ENCODE results near the gene COBL. TPM values are rescaled to one million over a fixed set of nuclear protein-coding genes. Genes with fewer than 3 reads are reported as not detected.
A peak's percentile ranks its signal among the peaks of the same experiment; 100 is the strongest.

The COBL gene
- total and polyA plus RNA-seq, 12 donors: 15.5 to 109 (median 87.8) TPM

DNA sequence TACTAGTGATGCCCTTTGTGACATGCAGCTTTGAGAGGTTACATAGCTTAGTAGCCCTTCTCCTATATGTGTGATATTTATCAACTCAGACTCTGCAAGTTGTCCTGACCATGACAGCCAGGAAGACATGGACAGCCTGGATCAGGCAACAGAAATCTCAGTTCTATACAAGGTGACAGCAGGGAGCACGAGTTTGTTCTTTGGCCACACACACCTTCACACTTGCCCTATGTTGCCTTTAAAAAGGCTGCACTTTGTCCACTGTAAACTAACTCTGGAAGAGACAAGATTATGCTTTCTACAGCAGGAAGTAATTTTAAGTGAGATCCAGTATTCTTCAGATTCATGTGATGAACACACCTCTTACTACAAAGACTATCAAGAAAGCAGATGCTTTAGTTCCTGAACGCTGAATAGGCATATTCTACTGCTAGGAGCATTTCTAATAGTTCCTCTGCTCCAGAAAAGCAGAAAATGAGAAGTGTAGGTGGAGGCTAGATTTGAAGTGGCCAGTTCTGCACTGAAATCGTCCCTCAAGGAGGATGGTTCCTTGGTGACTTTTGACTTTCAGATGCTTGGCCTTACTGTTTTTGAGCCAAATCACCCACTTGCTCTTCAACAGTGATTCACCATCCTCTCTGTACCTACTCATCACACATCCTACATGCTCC, 239.2 kb downstream of the COBL start:
- Histone ChIP-seq H3K27me3 (no peaks in the 10 kb centered on the region), H3K9me3 (peaks cover 0 to 3% (median 0%) of the 10 kb centered on the region in 11 donors), H3K27ac (no peak overlapping the region), H3K4me1 (peaks cover 4 to 46% (median 26%) of the 10 kb centered on the region in 9 donors), H3K36me3 (no peaks in the 10 kb centered on the region), H3K4me3 (no peak overlapping the region)
- intact Hi-C loops (cut with DNase I): loop anchor here in 1 of 10 donors (5.0 to 10.0 kb wide), 2 partner anchors 45 to 463 kb away; no protein-coding TSS in a partner anchor
- TF ChIP-seq, protein P1, sequence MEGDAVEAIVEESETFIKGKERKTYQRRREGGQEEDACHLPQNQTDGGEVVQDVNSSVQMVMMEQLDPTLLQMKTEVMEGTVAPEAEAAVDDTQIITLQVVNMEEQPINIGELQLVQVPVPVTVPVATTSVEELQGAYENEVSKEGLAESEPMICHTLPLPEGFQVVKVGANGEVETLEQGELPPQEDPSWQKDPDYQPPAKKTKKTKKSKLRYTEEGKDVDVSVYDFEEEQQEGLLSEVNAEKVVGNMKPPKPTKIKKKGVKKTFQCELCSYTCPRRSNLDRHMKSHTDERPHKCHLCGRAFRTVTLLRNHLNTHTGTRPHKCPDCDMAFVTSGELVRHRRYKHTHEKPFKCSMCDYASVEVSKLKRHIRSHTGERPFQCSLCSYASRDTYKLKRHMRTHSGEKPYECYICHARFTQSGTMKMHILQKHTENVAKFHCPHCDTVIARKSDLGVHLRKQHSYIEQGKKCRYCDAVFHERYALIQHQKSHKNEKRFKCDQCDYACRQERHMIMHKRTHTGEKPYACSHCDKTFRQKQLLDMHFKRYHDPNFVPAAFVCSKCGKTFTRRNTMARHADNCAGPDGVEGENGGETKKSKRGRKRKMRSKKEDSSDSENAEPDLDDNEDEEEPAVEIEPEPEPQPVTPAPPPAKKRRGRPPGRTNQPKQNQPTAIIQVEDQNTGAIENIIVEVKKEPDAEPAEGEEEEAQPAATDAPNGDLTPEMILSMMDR (IDR thresholded peaks at IDR 0.05): no peak
- WGBS, 2 donors: 71 to 84% methylated on average over 3 of the region's 3 CpGs
- DNase-seq: no peak
- no peak for ATAC-seq

DNA sequence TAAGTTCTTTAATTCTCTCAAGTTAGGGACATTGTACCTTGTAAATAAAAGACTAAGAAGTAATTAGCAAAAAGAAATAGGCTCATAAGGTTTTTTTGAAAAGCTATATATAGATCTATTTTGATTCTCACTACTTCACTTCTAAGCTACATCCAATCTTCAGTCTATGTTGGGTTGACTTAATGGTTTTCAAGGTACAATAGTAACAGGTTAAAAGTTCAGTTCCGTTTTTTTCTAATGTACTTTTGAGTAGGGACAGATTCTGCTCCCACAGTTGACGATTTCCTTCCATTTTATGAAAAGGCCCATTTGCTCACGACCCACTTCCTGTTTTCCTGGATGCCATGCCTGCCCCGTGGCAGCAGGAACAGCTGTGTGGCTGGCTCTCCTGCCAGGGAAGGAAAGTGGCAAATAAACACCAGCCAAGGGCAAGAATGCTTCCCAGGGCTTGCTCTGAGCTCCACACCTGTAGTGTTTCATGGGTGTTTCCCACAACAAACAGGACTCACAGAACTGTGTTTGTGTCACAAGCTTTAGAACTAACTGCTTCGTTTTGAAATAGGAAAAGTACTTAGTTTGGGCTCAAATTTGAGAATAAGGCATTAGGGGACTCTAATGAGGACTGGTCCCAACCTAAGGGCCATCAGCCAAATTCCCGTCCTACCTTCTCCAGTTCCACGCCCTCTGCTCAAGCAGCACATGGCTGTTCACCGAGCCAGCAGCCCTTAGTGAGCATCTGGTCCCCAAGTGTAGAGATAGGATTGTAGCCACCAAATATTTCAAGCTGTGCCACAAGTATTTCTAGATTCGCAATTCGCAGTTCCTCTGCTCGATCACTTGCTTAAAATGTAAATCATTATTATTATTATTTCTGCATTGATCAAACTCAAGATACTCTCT, 240.7 kb downstream of the COBL start:
- TF ChIP-seq, protein P1 (IDR thresholded peaks at IDR 0.05): no peak
- DNase-seq (no peak), ATAC-seq (peak in 7 of 8 donors; percentile 54 to 74 (median 65))
- Histone ChIP-seq H3K27me3 (no peaks in the 10 kb centered on the region), H3K4me1 (peaks cover 0 to 32% (median 23%) of the 10 kb centered on the region in 9 donors), H3K9me3 (peaks cover 0 to 3% (median 0%) of the 10 kb centered on the region in 11 donors), H3K4me3 (no peak overlapping the region), H3K27ac (peak overlapping the region in 7 of 10 donors; percentile 3 to 41 (median 27)), H3K36me3 (no peaks in the 10 kb centered on the region)
- WGBS, 2 donors: 54 to 63% methylated on average over 11 of the region's 11 CpGs
- intact Hi-C loops (cut with DNase I): loop anchor here in 1 of 10 donors (5.0 to 10.0 kb wide), 2 partner anchors 46 to 461 kb away; no protein-coding TSS in a partner anchor

DNA sequence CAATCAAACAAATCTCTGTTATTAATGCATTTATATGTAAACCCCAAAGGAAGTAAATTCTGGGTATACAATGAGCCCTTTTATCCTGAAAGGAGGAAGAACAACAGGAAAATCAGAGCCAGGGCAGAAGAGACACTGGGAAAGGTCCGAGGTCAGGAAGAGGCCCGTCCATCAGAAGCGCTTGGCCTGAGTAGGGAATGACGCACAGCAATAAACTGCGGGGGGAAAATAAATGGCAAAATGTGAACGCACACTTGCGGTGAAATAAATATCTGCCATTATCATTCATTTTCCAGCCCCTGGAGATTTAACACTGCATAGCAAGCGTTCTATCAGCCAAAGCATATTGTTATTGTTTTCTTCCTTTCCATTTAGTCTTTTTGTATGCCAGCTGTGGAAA, 243.4 kb downstream of the COBL start:
- H3K4me1 ChIP-seq: peaks cover 7 to 46% (median 34%) of the 10 kb centered on the region in 9 donors
- no peaks in the 10 kb centered on the region for H3K36me3 ChIP-seq
- H3K27me3 ChIP-seq: no peaks in the 10 kb centered on the region
- ATAC-seq (no peak), DNase-seq (no peak)
- H3K4me3 ChIP-seq: no peak overlapping the region
- H3K27ac ChIP-seq: no peak overlapping the region
- no peaks in the 10 kb centered on the region for H3K9me3 ChIP-seq
- intact Hi-C loops (cut with DNase I): loop anchor here in 3 of 10 donors (5.0 to 10.0 kb wide), 4 partner anchors 49 to 458 kb away; no protein-coding TSS in a partner anchor
- TF ChIP-seq, protein P1 (IDR thresholded peaks at IDR 0.05): no peak
- WGBS, 2 donors: 83 to 86% methylated on average over 8 of the region's 8 CpGs

DNA sequence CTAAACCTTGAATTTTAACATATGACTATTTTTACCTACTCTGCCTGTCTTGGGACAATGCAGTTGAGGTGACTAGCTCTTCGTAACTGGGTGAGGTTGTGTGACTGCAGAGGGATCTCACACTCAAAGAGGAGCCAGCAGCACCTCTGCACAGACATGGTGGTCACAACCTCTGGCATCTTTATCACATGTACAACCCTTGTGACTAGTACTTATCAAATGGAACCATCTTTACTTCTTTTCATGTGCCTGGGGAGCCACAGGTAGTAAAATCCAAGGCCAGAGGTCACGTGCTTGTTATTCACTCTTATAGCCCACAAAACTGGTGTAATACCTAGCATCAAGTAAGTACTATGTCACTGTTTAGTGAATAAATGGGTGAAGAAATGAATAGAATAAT, 244.3 kb downstream of the COBL start:
- Histone ChIP-seq H3K4me1 (peaks cover 9 to 55% (median 42%) of the 10 kb centered on the region in 9 donors), H3K9me3 (no peaks in the 10 kb centered on the region), H3K36me3 (no peaks in the 10 kb centered on the region), H3K27ac (no peak overlapping the region), H3K4me3 (no peak overlapping the region), H3K27me3 (no peaks in the 10 kb centered on the region)
- no peak for DNase-seq
- WGBS, 2 donors: 94% methylated on average over 2 of the region's 2 CpGs
- TF ChIP-seq, protein P1 (IDR thresholded peaks at IDR 0.05): no peak
- ATAC-seq: no peak
- intact Hi-C loops (cut with DNase I): loop anchor here in 3 of 10 donors (5.0 to 10.0 kb wide), 4 partner anchors 50 to 457 kb away; no protein-coding TSS in a partner anchor

Data from heart right ventricle (tissue), 16 donors.